ENCODE results near the gene CTXND1. TPM values are rescaled to one million over a fixed set of nuclear protein-coding genes. Genes with fewer than 3 reads are reported as not detected.

The CTXND1 gene
- total and polyA plus RNA-seq, 2 experiments from 2014 or later, result 0.05 TPM; not detected in 1

- no peaks in the 10 kb centered on the region for H3K4me1 Mint-ChIP-seq
- TF ChIP-seq ZNF462 (CRISPR knock-in tag; IDR thresholded peaks at IDR 0.05) (no peak), CTCF (conservative IDR thresholded peaks at IDR 0.05; ENCODE audit: low read depth in 2 of 2) (no peak), ZNF331 (CRISPR knock-in tag; IDR thresholded peaks at IDR 0.05; ENCODE audit: low read depth) (no peak), ZNF114 (CRISPR knock-in tag; IDR thresholded peaks at IDR 0.05) (no peak), STAT1 (IDR thresholded peaks at IDR 0.05; ENCODE audit: unreplicated experiment) (no peak), POLR2AphosphoS5 (IDR thresholded peaks at IDR 0.05; ENCODE audit: low read depth) (no peak), JUNB (IDR thresholded peaks at IDR 0.05; ENCODE audit: unreplicated experiment) (no peak), NANOG (IDR thresholded peaks at IDR 0.05; ENCODE audit: borderline replicate concordance) (no peak), CREB1 (CRISPR knock-in tag; IDR thresholded peaks at IDR 0.05; ENCODE audit: low read depth) (no peak), EZH2 (IDR thresholded peaks at IDR 0.05; ENCODE audit: low read depth, unreplicated experiment) (no peak), ETS1 (IDR thresholded peaks at IDR 0.05) (no peak), EZH2phosphoT487 (IDR thresholded peaks at IDR 0.05; ENCODE audit: unreplicated experiment) (no peak)
- TF ChIP-seq, protein P1, sequence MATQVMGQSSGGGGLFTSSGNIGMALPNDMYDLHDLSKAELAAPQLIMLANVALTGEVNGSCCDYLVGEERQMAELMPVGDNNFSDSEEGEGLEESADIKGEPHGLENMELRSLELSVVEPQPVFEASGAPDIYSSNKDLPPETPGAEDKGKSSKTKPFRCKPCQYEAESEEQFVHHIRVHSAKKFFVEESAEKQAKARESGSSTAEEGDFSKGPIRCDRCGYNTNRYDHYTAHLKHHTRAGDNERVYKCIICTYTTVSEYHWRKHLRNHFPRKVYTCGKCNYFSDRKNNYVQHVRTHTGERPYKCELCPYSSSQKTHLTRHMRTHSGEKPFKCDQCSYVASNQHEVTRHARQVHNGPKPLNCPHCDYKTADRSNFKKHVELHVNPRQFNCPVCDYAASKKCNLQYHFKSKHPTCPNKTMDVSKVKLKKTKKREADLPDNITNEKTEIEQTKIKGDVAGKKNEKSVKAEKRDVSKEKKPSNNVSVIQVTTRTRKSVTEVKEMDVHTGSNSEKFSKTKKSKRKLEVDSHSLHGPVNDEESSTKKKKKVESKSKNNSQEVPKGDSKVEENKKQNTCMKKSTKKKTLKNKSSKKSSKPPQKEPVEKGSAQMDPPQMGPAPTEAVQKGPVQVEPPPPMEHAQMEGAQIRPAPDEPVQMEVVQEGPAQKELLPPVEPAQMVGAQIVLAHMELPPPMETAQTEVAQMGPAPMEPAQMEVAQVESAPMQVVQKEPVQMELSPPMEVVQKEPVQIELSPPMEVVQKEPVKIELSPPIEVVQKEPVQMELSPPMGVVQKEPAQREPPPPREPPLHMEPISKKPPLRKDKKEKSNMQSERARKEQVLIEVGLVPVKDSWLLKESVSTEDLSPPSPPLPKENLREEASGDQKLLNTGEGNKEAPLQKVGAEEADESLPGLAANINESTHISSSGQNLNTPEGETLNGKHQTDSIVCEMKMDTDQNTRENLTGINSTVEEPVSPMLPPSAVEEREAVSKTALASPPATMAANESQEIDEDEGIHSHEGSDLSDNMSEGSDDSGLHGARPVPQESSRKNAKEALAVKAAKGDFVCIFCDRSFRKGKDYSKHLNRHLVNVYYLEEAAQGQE (IDR thresholded peaks at IDR 0.05; ENCODE audit: unreplicated experiment), result no peak
These were observed 15.6 kb upstream of the CTXND1 start for GRCh38 chr15:80267658-80268057.

More at GRCh38 chr15:80267658-80268057, 15.6 kb upstream of the CTXND1 start:
- no peaks in the 10 kb centered on the region for H3K9me3 Mint-ChIP-seq
- Histone ChIP-seq H3K4me1 (ENCODE audit: insufficient read depth) (no peaks in the 10 kb centered on the region), H3F3A (replicated peaks; ENCODE audit: low read depth) (no peaks in the 10 kb centered on the region), H2AFZ (no peak overlapping the region), H3K4me3 (no peak overlapping the region), H4K20me1 (replicated peaks; ENCODE audit: insufficient read depth) (no peaks in the 10 kb centered on the region), H3K4me2 (no peak overlapping the region), H3K27me3 (ENCODE audit: insufficient read depth) (no peaks in the 10 kb centered on the region), H3K27ac (ENCODE audit: low read depth) (no peak overlapping the region), H3K79me2 (replicated peaks; ENCODE audit: insufficient read depth) (no peaks in the 10 kb centered on the region), H3K9me2 (ENCODE audit: insufficient read depth) (0 out of 2 replicates have a peak, but pooled peaks cover 4% of the 10 kb centered on the region), H3K36me3 (ENCODE audit: insufficient read depth) (no peaks in the 10 kb centered on the region)
- H3K27ac Mint-ChIP-seq, result no peak overlapping the region
- H3K27me3 Mint-ChIP-seq (ENCODE audit: insufficient read depth, low read depth, poor library complexity), result peaks cover 1% of the 10 kb centered on the region
- no peak overlapping the region for H3K4me3 Mint-ChIP-seq
- ATAC-seq (no peak), DNase-seq (ENCODE audit: low spot score) (no peak)
- H3K36me3 Mint-ChIP-seq (ENCODE audit: low read depth), result no peaks in the 10 kb centered on the region

Measured in GM23338 (cell line).